ENCODE measurements around the gene SAP30L.

SAP30L gene

GRCh38 chr5:154445422-154446194 is at the start of gene SAP30L:
Gene SAP30L (plus strand): TSS chr5:154445997. CDS start chr5:154446605, 608 bp downstream.
- DNase-seq (ENCODE audit: low read depth in 2 of 2) = peak; percentile 88 to 89

GRCh38 chr5:154396128-154396527 is 49.7 kb upstream of the SAP30L start:
- no peak for DNase-seq (ENCODE audit: low read depth in 2 of 2)

GRCh38 chr5:154397652-154398406 is 48.0 kb upstream of the SAP30L start:
- no peak for DNase-seq (ENCODE audit: low read depth in 2 of 2)

GRCh38 chr5:154400678-154401077 is 45.1 kb upstream of the SAP30L start:
- no peak for DNase-seq (ENCODE audit: low read depth in 2 of 2)

GRCh38 chr5:154401355-154401754 is 44.4 kb upstream of the SAP30L start:
- DNase-seq (ENCODE audit: low read depth in 2 of 2) = no peak

- no peak for DNase-seq (ENCODE audit: low read depth in 2 of 2)
These were observed 43.9 kb upstream of the SAP30L start for GRCh38 chr5:154401931-154402330.

GRCh38 chr5:154402611-154403010 is 43.2 kb upstream of the SAP30L start:
- DNase-seq (ENCODE audit: low read depth in 2 of 2) = no peak

- DNase-seq (ENCODE audit: low read depth in 2 of 2) = no peak
These were observed 42.6 kb upstream of the SAP30L start for GRCh38 chr5:154403234-154403633.

- DNase-seq (ENCODE audit: low read depth in 2 of 2) = no peak
These were observed 41.9 kb upstream of the SAP30L start for GRCh38 chr5:154403776-154404387.

GRCh38 chr5:154405078-154405792 is 40.6 kb upstream of the SAP30L start:
- peak; percentile 51 to 71 for DNase-seq (ENCODE audit: low read depth in 2 of 2)

- no peak for DNase-seq (ENCODE audit: low read depth in 2 of 2)
These were observed 39.6 kb upstream of the SAP30L start for GRCh38 chr5:154406231-154406630.

- DNase-seq (ENCODE audit: low read depth in 2 of 2) = no peak
These were observed 39.0 kb upstream of the SAP30L start for GRCh38 chr5:154406826-154407225.

- no peak for DNase-seq (ENCODE audit: low read depth in 2 of 2)
These were observed 37.0 kb upstream of the SAP30L start for GRCh38 chr5:154408811-154409210.

GRCh38 chr5:154409230-154409840 is 36.5 kb upstream of the SAP30L start:
- DNase-seq (ENCODE audit: low read depth in 2 of 2) = no peak

- DNase-seq (ENCODE audit: low read depth in 2 of 2) = no peak
These were observed 35.8 kb upstream of the SAP30L start for GRCh38 chr5:154410008-154410407.

GRCh38 chr5:154410786-154411185 is 35.0 kb upstream of the SAP30L start:
- DNase-seq (ENCODE audit: low read depth in 2 of 2) = no peak

GRCh38 chr5:154411338-154411737 is 34.5 kb upstream of the SAP30L start:
- no peak for DNase-seq (ENCODE audit: low read depth in 2 of 2)

GRCh38 chr5:154412316-154412715 is 33.5 kb upstream of the SAP30L start:
- DNase-seq (ENCODE audit: low read depth in 2 of 2) = no peak

- no peak for DNase-seq (ENCODE audit: low read depth in 2 of 2)
These were observed 32.9 kb upstream of the SAP30L start for GRCh38 chr5:154412925-154413324.

- DNase-seq (ENCODE audit: low read depth in 2 of 2) = no peak
These were observed 30.7 kb upstream of the SAP30L start for GRCh38 chr5:154415114-154415513.

- no peak for DNase-seq (ENCODE audit: low read depth in 2 of 2)
These were observed 27.4 kb upstream of the SAP30L start for GRCh38 chr5:154418344-154418820.
